Upper lobe of left lung (tissue), 4 donors: Measurements from ENCODE around the gene GSTT2.

Source experiments
- CTCF ChIP-seq, 6 experiments: fragments of 450-650 bp in 4 of 6; fragments of 200-600 bp in 2 of 6; sonication (generic) in 2 of 6; IDR thresholded peaks; one replicate each; pipeline ENCODE4 v1.5.1; 2016 to 2019; ENCODE audit warnings: antibody characterized with exemption in 6 of 6
- EP300 ChIP-seq, 4 donors: sonication (generic); formaldehyde crosslinking; IDR thresholded peaks; one replicate each; pipeline ENCODE4 v1.5.1; 2017; ENCODE audit warnings: antibody characterized with exemption in 4 of 4, control low read depth in 2 of 4
- POLR2A ChIP-seq, 4 donors: fragments of 450-650 bp; IDR thresholded peaks; one replicate each; pipeline ENCODE4 v1.5.1; 2016 to 2017; ENCODE audit warnings: antibody characterized with exemption in 4 of 4, mild to moderate bottlenecking in 2 of 4

GRCh38 chr22:23939017-23939357 is 40.9 kb upstream of the GSTT2 start:
- no peak for TF ChIP-seq CTCF (IDR thresholded peaks at IDR 0.05)
- TF ChIP-seq EP300 (IDR thresholded peaks at IDR 0.05): no peak
- no peak for TF ChIP-seq POLR2A (IDR thresholded peaks at IDR 0.05)
